Muscle of leg (tissue), 11 donors: ENCODE results near the gene MYOF. TPM values are rescaled to one million over a fixed set of nuclear protein-coding genes. Genes with fewer than 3 reads are reported as not detected.
"Not testable (repeated sequence)": the region's sequence is repeated elsewhere in the genome, so short reads cannot be mapped to it uniquely, and the experiment has no call there.

Experiments
- DNase-seq: peaks from one replicate; pipeline ENCODE4 v3.0.0; 2013
- H3K27ac ChIP-seq: one replicate; pipeline ENCODE4 v1.5.1; 2013; ENCODE audit warnings: mild to moderate bottlenecking, low read length, control low read depth
- H3K27me3 ChIP-seq: one replicate; pipeline ENCODE4 v1.6.1; 2013; ENCODE audit warnings: low read length; ENCODE audit not compliant: control insufficient read depth, insufficient read depth
- H3K36me3 ChIP-seq: one replicate; pipeline ENCODE4 v1.6.1; 2013; ENCODE audit warnings: low read length; ENCODE audit not compliant: control insufficient read depth, insufficient read depth
- H3K4me1 ChIP-seq: one replicate; pipeline ENCODE4 v1.6.1; 2013; ENCODE audit warnings: low read length; ENCODE audit not compliant: control insufficient read depth, insufficient read depth
- H3K4me3 ChIP-seq: one replicate; pipeline ENCODE4 v1.5.1; 2013; ENCODE audit warnings: low read length, control low read depth
- H3K9me3 ChIP-seq: replicated peaks from 2 replicates; pipeline ENCODE4 v1.6.1; 2013; ENCODE audit warnings: low read depth, low read length; ENCODE audit not compliant: control insufficient read depth
- WGBS: methylation state at CpG from one replicate; pipeline ENCODE4 v1.1.5; 2013; ENCODE audit warnings: missing lambda C conversion rate; ENCODE audit not compliant: insufficient coverage; 5-methylcytosine and 5-hydroxymethylcytosine counted together
- polyA plus RNA-seq, 8 donors: library from polyadenylated mRNA; unstranded; fragments of 120-200 nt; gene quantifications; one replicate each; pipeline versions ENCODE4 v1.2.1 to v1.2.3, GENCODE V29; 2013; ENCODE audit warnings: inconsistent platforms in 1 of 8, low replicate concordance in 1 of 8; ENCODE audit not compliant: insufficient read length in 8 of 8, insufficient read depth in 1 of 8
- total RNA-seq: library from RNA; stranded (reverse); fragments of 120-200 nt; gene quantifications from one replicate; pipeline ENCODE4 v1.2.4, GENCODE V29; 2013

Gene MYOF
- total and polyA plus RNA-seq, 9 donors = 37.6 to 85.0 (median 55.2) TPM

GRCh38 chr10:93288679-93289634 lies 193.2 kb downstream of the MYOF start:
- 57% methylated on average over 13 of the region's 20 CpGs for WGBS
- Histone ChIP-seq H3K9me3 (no peaks in the 10 kb centered on the region), H3K27me3 (no peaks in the 10 kb centered on the region), H3K4me1 (peaks cover 4% of the 10 kb centered on the region), H3K4me3 (no peak overlapping the region), H3K27ac (no peak overlapping the region), H3K36me3 (no peaks in the 10 kb centered on the region)
- DNase-seq = peak; percentile 88

DNA sequence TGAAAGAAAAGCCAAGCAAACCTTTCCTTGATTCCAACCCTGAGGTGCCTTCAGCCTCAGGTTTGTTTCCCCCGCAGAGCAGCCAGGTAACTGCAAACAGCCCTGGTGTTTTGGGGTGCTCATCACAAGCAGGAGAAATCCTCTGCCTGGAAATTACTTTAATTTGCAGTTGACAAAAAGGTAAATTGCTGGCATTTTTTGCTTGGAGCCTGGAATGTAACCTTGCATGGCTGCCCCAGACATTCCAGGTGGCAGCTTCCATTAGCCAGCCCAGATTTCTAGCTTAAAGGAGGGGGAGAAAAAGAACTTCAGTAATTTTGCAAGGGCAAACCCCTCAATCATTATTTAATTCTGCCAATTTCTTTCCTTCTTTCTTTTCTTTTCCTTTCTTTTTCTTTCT lies 194.4 kb downstream of the MYOF start:
- Histone ChIP-seq H3K27ac (no peak overlapping the region), H3K4me3 (no peak overlapping the region), H3K36me3 (no peaks in the 10 kb centered on the region), H3K27me3 (no peaks in the 10 kb centered on the region), H3K4me1 (peaks cover 4% of the 10 kb centered on the region), H3K9me3 (no peaks in the 10 kb centered on the region)
- 100% methylated on average over 1 of the region's 1 CpG for WGBS
- DNase-seq = no peak

DNA sequence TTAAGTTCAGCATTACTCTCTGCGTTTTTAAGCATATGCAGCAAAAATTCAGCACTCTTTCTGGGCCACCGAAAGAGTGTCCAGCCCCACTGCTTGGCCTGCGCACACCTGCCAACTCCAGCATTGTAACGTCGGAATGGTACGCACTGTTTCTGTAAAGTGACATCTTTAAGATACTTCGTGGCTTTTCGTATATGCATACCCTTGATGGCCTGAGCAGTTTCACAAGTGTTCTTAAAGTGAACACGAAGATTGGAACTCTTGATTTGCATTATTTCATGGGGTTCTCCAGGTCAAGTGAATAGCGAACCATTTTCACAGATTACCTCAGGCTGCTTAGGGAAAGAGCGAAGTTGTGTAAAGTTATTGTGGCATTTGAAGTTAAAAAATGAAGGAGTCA lies 197.9 kb downstream of the MYOF start:
- 93% methylated on average over 8 of the region's 11 CpGs for WGBS
- not testable (repeated sequence) for H3K9me3 ChIP-seq, H3K27ac ChIP-seq, H3K4me1 ChIP-seq, H3K4me3 ChIP-seq, H3K36me3 ChIP-seq, DNase-seq, H3K27me3 ChIP-seq

DNA sequence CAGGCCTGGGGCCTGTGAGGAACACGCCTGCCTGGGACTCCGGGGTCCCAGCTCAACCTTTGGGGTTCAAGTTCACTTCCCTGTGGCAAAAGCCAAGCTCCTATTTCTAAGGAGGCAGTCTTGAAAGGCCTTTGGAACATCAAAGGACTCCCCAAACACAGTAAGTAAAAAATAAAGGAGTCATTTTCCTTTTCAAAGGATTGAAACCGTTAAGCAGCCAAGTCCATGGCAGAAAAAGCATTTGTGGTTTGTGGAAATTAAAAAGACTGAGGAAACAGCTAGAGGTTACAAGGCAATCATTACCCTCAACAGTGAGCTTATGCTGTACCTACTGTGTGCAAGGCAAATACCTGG lies 200.8 kb downstream of the MYOF start:
- WGBS = 83% methylated on average over 1 of the region's 3 CpGs
- Histone ChIP-seq H3K4me3 (no peak overlapping the region), H3K27ac (no peak overlapping the region), H3K27me3 (peaks cover 2% of the 10 kb centered on the region), H3K36me3 (no peaks in the 10 kb centered on the region), H3K4me1 (no peaks in the 10 kb centered on the region), H3K9me3 (no peaks in the 10 kb centered on the region)
- DNase-seq = no peak

GRCh38 chr10:93280699-93281366 lies 201.3 kb downstream of the MYOF start:
- WGBS = 66% methylated on average over 5 of the region's 8 CpGs
- no peaks in the 10 kb centered on the region for H3K4me1 ChIP-seq
- no peaks in the 10 kb centered on the region for H3K36me3 ChIP-seq
- no peaks in the 10 kb centered on the region for H3K9me3 ChIP-seq
- H3K27ac ChIP-seq = no peak overlapping the region
- H3K27me3 ChIP-seq = peaks cover 2% of the 10 kb centered on the region
- no peak for DNase-seq
- no peak overlapping the region for H3K4me3 ChIP-seq

DNA sequence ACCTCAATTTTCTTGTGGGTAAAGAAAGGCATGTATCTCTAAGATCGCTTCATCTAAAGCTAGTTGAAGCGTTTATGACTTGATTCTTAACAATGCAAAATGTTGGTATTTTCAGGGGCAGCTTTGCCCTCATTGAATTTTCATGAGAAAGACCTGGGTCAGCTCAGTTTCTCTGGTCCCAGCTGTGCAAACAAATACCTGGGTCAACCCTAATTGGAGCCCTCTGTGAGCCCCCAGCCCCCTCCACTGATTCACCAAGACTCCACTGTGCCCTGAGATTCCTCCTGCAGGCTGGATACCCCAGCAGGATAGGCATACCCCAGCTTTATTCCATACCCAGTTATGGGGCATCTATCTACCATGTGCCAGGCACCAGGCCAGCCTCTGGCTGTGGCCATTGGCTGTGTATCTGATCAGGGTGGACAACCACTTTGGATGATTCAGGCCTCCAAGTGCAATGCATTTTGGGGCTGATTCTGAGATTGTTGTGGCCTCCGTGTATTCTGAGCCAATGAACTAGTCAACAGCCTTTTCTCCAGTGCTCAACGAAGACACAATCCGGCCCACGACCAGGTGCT lies 201.9 kb downstream of the MYOF start:
- H3K27me3 ChIP-seq = peaks cover 2% of the 10 kb centered on the region
- no peak overlapping the region for H3K4me3 ChIP-seq
- 94% methylated on average over 2 of the region's 6 CpGs for WGBS
- H3K36me3 ChIP-seq = no peaks in the 10 kb centered on the region
- H3K4me1 ChIP-seq = no peaks in the 10 kb centered on the region
- DNase-seq = no peak
- H3K9me3 ChIP-seq = no peaks in the 10 kb centered on the region
- H3K27ac ChIP-seq = no peak overlapping the region

DNA sequence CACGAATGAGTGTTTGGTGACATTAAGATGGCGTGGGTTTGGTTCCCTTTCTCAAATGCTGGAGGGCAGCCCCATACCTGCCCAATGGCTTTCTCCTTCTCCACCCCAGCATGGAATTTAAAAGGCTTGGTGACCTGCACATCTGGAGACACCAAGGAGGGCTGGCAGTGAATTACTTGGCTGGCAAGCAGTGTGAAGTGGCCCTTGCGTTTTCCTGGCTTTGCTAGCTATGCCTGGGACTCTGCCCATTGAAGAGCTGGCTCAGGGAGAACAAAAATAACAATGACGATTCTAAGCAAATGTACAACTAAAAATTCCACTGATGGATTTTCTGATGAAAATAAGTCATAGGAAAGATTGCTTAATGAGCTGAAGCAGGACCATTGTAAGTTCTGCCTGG lies 204.8 kb downstream of the MYOF start:
- H3K36me3 ChIP-seq = no peaks in the 10 kb centered on the region
- no peaks in the 10 kb centered on the region for H3K4me1 ChIP-seq
- H3K9me3 ChIP-seq = no peaks in the 10 kb centered on the region
- no peak overlapping the region for H3K27ac ChIP-seq
- 60% methylated on average over 1 of the region's 4 CpGs for WGBS
- DNase-seq = no peak
- H3K4me3 ChIP-seq = no peak overlapping the region
- peaks cover 2% of the 10 kb centered on the region for H3K27me3 ChIP-seq

DNA sequence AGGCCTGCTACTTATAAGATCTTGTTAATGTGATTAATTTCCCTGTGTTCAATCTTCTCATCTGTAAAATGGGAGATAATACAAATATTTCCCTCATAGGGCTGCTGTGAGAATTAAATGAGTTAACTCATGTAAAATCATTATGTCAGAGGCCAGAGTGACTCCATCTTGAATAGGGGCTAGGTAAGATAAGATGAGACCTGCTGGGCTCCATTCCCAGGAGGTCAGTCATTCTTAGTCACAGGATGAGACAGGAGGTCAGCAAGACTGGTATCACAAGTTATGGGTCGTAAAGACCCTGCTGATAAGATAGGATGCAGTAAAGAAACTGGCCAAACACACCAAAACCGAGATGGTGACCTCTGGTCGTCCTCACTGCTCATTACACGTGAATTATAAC lies 207.7 kb downstream of the MYOF start:
- Histone ChIP-seq H3K4me3 (no peak overlapping the region), H3K27ac (no peak overlapping the region), H3K27me3 (no peaks in the 10 kb centered on the region), H3K4me1 (no peaks in the 10 kb centered on the region), H3K36me3 (no peaks in the 10 kb centered on the region), H3K9me3 (no peaks in the 10 kb centered on the region)
- WGBS = 40% methylated on average over 1 of the region's 4 CpGs
- no peak for DNase-seq

GRCh38 chr10:93272884-93273675 lies 209.1 kb downstream of the MYOF start:
- Histone ChIP-seq H3K4me3 (no peak overlapping the region), H3K27me3 (peaks cover 2% of the 10 kb centered on the region), H3K9me3 (no peaks in the 10 kb centered on the region), H3K4me1 (no peaks in the 10 kb centered on the region), H3K36me3 (no peaks in the 10 kb centered on the region), H3K27ac (no peak overlapping the region)
- no peak for DNase-seq
- WGBS = 14% methylated on average over 1 of the region's 8 CpGs

DNA sequence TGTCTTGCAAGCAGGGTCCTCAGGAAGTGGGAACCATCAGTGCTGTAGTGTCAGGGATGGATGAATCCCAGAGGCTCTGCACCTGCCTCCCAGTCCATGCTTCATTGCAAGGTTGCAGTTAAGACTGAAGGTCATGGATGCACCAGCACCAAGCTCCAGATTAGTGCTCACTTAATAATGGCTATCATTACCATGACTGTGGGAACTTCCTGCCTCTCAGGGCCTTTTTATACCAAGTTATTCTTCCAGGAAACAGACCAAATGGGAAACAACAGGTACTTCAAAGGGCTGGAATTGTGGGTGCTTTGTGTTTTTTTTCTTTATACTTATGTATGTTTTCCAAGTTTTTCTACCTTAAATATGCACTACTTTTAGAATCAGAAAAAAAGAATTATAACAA lies 210.8 kb downstream of the MYOF start:
- Histone ChIP-seq H3K36me3 (no peaks in the 10 kb centered on the region), H3K4me1 (no peaks in the 10 kb centered on the region), H3K27ac (no peak overlapping the region), H3K9me3 (no peaks in the 10 kb centered on the region), H3K27me3 (peaks cover 2% of the 10 kb centered on the region), H3K4me3 (no peak overlapping the region)
- no peak for DNase-seq
